GM12801 (cell line): ENCODE data around the gene RPS18.

Experiments used
- TF ChIP-seq, protein P1 (sequence below): IDR thresholded peaks from one replicate; pipeline ENCODE4 v1.5.1; 2011; ENCODE audit warnings: control low read depth; ENCODE audit not compliant: insufficient read length; ENCODE audit errors: extremely low read depth

Gene RPS18

DNA sequence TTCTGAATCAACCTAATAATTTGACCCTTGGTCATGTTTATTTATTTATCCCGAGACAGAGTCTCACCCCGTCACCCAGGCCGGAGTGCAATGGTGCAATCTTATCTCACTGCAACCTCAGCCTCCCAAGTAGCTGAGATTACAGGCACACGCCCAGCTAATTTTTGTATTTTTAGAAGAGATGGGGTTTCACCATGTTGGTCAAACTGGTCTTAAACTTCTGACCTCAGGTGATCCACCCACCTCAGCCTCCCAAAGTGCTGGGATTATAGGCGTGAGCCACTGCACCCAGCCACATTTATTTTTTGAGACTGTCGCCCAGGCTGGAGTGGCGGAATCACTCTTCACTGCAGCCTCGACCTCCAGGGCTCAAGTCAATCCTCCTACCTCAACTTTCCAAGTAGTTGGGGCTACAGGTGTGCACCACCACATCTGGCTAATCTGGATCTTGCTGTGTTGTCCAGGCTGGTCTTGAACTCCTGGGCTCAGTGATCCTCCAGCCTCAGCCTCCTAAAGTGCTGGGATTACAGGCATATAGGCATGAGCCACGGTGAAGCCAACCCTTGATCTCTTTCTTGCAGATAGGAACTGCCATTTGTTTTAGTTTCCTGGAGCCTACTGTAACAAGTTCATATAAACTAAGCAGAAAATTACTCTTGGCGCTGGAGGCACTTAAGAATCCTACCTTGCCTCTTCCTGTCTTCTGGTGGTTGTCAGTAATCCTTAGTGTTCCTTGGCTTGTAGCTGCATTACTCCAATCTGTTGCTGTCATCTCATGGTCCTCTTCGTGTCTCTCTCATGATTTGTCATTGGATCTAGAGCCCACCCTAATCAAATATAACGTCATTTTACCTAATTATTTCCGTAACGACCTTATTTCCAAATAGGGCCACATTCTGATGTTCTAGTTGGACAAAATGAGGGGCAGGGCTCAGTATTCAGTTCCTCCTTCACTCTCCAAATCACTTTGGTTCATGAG lies 2.3 kb downstream of the RPS18 start:
- TF ChIP-seq, protein P1, sequence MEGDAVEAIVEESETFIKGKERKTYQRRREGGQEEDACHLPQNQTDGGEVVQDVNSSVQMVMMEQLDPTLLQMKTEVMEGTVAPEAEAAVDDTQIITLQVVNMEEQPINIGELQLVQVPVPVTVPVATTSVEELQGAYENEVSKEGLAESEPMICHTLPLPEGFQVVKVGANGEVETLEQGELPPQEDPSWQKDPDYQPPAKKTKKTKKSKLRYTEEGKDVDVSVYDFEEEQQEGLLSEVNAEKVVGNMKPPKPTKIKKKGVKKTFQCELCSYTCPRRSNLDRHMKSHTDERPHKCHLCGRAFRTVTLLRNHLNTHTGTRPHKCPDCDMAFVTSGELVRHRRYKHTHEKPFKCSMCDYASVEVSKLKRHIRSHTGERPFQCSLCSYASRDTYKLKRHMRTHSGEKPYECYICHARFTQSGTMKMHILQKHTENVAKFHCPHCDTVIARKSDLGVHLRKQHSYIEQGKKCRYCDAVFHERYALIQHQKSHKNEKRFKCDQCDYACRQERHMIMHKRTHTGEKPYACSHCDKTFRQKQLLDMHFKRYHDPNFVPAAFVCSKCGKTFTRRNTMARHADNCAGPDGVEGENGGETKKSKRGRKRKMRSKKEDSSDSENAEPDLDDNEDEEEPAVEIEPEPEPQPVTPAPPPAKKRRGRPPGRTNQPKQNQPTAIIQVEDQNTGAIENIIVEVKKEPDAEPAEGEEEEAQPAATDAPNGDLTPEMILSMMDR: no peak

DNA sequence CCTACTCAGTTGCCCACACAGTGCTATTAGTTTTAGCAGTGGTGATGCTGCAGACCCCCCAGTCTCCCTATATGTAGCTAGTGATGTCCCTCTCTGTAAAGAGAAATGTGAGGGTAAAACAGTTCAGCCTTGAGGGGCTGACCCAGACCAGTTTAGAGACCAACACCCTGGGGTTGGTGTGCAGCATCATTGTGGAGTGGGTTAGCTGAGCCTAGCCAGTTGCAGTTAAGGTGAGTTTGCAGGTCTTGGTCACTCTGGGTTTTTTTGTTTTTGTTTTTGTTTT lies 4.6 kb downstream of the RPS18 start:
- TF ChIP-seq, protein P1: no peak

DNA sequence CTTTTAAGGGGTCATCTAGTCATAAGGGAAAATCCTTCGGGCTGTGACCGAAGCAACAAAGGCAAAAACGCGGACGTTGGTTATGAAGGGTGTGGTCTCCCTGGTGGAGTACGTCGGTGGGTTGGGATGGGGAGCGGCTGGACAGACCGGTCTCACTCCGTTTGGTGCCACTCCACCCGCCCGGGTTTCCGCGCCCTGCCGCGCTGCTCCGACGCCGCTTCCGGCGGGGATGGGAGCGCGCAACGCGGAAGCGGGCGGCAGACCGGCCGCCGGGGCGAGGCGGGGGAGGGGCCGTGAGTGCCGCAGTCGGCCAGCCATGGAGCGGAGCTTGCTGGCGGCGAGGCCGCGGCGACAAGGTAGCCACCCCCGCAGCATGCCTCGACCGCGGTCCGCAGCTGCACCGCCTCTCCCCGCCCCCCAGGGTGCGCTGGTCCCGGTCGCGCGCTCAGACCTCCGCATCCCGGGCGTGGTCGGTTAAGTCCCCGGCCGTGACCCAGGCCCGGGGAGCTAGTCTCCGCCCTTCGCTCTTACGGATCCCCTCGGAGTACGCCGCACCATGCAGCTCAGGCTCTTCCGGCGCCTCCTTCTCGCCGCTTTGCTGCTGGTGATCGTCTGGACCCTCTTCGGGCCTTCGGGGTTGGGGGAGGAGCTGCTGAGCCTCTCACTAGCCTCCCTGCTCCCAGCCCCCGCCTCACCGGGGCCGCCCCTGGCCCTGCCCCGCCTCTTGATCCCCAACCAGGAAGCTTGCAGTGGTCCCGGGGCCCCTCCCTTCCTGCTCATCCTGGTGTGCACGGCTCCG lies 5.2 kb downstream of the RPS18 start, which contains the start of gene B3GALT4:
Gene B3GALT4 (plus strand): TSS at position 260 of the 799 bp plus-strand sequence. CDS start 297 bp downstream, at position 557.
- TF ChIP-seq, protein P1: no peak

DNA sequence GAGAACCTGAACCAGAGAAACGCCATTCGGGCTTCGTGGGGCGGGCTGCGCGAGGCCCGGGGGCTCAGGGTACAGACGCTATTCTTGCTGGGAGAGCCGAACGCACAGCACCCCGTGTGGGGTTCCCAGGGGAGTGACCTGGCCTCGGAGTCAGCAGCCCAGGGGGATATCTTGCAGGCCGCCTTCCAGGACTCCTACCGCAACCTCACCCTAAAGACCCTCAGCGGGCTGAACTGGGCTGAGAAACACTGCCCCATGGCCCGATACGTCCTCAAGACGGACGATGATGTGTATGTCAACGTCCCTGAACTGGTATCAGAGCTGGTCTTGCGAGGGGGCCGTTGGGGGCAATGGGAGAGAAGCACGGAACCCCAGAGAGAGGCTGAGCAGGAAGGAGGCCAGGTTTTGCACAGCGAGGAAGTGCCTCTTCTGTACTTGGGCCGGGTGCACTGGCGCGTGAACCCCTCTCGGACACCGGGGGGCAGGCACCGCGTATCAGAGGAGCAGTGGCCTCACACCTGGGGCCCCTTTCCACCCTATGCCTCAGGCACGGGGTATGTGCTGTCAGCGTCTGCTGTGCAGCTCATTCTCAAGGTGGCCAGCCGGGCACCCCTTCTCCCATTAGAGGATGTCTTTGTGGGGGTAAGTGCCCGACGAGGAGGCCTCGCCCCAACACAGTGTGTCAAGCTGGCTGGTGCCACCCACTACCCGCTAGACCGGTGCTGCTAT lies 6.0 kb downstream of the RPS18 start:
- TF ChIP-seq, protein P1: no peak

DNA sequence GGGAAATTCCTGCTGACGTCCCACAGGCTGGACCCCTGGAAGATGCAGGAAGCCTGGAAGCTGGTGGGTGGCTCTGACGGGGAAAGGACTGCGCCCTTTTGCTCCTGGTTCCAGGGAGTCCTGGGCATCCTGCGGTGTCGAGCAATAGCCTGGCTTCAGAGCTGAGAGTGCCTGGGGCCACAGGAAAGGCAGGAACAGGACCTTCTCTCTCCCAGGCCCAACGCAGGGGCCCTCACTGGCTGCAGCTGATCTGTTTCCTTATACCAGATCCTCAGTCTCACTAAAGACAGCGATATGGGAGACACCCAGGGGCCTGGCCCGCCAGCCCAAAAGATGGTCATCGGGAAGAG lies 6.5 kb downstream of the RPS18 start:
- TF ChIP-seq, protein P1: no peak

DNA sequence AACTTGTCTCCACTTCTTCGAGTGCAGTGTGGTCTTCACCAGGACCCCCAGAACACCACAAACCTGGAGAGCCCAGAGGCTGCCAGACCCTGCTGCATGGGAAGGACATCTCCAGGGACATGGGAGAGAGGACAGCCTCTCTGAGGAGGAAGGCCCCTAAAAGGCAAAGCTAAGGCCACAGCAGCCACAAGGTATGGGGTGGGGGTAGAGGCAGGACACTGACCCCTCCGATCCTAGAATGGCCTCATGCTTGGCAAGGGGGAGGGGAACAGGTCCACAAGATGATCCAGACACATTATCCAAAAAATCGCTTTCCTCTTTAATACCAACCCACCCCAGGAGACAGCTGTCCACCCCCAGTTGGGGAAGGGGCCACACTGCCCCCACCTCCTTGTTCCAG lies 6.9 kb downstream of the RPS18 start:
- TF ChIP-seq, protein P1: no peak

DNA sequence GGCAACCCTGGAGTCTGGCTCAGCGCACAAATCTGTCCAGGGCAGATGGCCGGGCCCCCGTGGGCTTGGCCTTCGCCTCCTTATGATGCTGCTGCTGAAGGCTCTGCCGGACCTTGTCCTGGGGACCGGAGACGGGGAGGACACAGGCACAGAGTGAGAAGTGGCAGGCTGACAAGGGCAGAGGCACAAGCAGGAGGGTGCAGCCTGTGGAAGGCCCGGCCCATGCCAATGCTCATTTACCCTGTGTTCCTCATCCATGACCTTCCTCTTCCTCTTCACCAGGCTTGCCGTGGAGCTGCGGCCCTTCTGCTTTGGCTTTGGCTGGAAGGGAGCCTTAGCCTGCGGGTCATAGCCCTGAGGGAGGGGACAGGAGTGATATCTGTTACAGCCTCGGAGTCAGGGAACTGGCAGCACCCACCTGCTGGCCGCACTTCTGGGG lies 7.4 kb downstream of the RPS18 start:
- TF ChIP-seq, protein P1: no peak
